Activated naive CD8-positive, alpha-beta T cell treated with anti-CD3 and anti-CD28 coated beads, Interleukin-2, amount 50 U/mL, for 24 hours (primary cell): ENCODE measurements around the gene KRTAP5-2.
"Not testable (repeated sequence)": the region's sequence is repeated elsewhere in the genome, so short reads cannot be mapped to it uniquely, and the experiment has no call there.

Experiments used
- ATAC-seq: fragments of 150-1000 bp; cut with Tn5 transposase; one replicate; pipeline ENCODE4 v1.10.0; 2021
- DNase-seq: peaks from one replicate; pipeline ENCODE4 v3.0.0; 2021
- H3K27ac Mint-ChIP-seq: one replicate; pipeline ENCODE4 v1.8.0; 2021; ENCODE audit warnings: mild to moderate bottlenecking, mixed read lengths
- H3K27me3 Mint-ChIP-seq: one replicate; pipeline ENCODE4 v1.8.0; 2021; ENCODE audit warnings: mixed read lengths
- H3K36me3 Mint-ChIP-seq: one replicate; pipeline ENCODE4 v1.8.0; 2021; ENCODE audit warnings: low read depth, mixed read lengths
- H3K4me1 Mint-ChIP-seq: one replicate; pipeline ENCODE4 v1.8.0; 2021; ENCODE audit warnings: mixed read lengths
- H3K4me3 Mint-ChIP-seq: one replicate; pipeline ENCODE4 v1.8.0; 2021; ENCODE audit warnings: mild to moderate bottlenecking, moderate library complexity, mixed read lengths
- H3K9me3 Mint-ChIP-seq: one replicate; pipeline ENCODE4 v1.8.0; 2021; ENCODE audit warnings: mixed read lengths

KRTAP5-2 gene, protein sequence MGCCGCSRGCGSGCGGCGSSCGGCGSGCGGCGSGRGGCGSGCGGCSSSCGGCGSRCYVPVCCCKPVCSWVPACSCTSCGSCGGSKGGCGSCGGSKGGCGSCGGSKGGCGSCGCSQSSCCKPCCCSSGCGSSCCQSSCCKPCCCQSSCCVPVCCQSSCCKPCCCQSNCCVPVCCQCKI

GRCh38 chr11:1597994-1598380 is at the start of gene KRTAP5-2:
Gene KRTAP5-2, minus strand, starts transcription at chr11:1598294. Its CDS starts 44 bp downstream, at chr11:1598250.
- Mint-ChIP-seq H3K4me1 (peaks cover 2% of the 10 kb centered on the region), H3K36me3 (no peaks in the 10 kb centered on the region), H3K27me3 (peaks cover 36% of the 10 kb centered on the region), H3K27ac (no peak within 1 kb of the TSS), H3K4me3 (no peak within 1 kb of the TSS), H3K9me3 (no peaks in the 10 kb centered on the region)
- DNase-seq (no peak), ATAC-seq (no peak)

- DNase-seq, H3K27me3 Mint-ChIP-seq, H3K4me1 Mint-ChIP-seq, H3K4me3 Mint-ChIP-seq, ATAC-seq, H3K27ac Mint-ChIP-seq, H3K9me3 Mint-ChIP-seq, H3K36me3 Mint-ChIP-seq: not testable (repeated sequence)
These were observed 48.4 kb upstream of the KRTAP5-2 start for GRCh38 chr11:1646540-1646939.

DNA sequence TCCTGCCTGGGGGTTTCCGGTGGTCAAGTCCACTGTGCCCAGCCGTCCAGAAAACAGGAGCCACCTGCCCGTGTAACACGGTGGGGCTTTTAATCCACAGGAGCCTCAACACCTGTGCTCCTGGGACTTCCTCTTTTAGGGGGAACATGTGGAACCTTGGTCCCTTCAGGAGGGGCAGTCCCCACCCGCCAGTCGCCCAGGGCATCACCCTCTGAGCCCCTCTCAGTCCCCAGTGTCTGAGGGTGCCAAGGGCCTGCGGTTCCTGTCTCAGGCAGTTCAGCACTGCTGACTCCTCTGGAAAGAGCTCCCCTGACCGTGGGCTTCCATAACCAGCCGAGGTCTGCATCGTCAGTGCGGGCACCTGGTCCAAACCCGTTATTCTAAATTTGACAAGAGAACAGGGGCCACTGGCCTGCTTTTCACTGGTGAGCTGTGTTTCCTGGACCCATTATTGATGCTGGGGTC is 47.3 kb upstream of the KRTAP5-2 start:
- ATAC-seq: no peak
- H3K4me1 Mint-ChIP-seq: no peaks in the 10 kb centered on the region
- DNase-seq: no peak
- no peaks in the 10 kb centered on the region for H3K36me3 Mint-ChIP-seq
- no peak overlapping the region for H3K4me3 Mint-ChIP-seq
- H3K27ac Mint-ChIP-seq: no peak overlapping the region
- H3K9me3 Mint-ChIP-seq: no peaks in the 10 kb centered on the region
- H3K27me3 Mint-ChIP-seq: peaks cover 7% of the 10 kb centered on the region

- no peaks in the 10 kb centered on the region for H3K36me3 Mint-ChIP-seq
- DNase-seq (no peak), ATAC-seq (no peak)
- no peak overlapping the region for H3K27ac Mint-ChIP-seq
- no peak overlapping the region for H3K4me3 Mint-ChIP-seq
- no peaks in the 10 kb centered on the region for H3K4me1 Mint-ChIP-seq
- no peaks in the 10 kb centered on the region for H3K9me3 Mint-ChIP-seq
- peaks cover 13% of the 10 kb centered on the region for H3K27me3 Mint-ChIP-seq
These were observed 46.7 kb upstream of the KRTAP5-2 start for GRCh38 chr11:1644601-1645356.

DNA sequence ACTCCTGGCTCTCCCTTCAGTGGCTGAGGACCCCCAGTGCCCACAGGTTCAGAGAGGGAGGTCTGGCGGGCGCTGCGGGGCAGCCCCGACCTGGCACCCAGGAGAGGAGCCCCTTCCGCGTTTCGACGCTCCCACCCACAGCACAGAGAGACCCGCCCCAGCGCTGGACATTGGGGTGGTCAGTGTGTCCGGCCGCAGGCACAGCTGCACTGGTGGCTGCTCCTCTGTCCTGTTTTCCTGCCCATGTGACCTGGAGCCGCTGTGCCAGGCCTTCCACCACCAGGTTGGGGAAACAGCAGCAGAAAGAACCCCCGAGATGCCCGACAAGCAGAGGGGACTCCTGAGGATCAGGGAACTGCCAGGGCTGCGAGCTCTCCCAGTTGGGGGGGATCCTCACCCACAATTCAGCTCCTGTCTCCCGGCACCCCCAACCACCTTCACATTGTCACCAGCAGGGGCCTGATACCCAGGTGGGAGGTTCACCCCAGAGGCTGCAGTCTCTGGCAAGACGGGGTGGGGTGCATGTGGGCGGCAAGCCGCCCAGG is 45.1 kb upstream of the KRTAP5-2 start:
- H3K9me3 Mint-ChIP-seq: no peaks in the 10 kb centered on the region
- no peak overlapping the region for H3K4me3 Mint-ChIP-seq
- DNase-seq (no peak), ATAC-seq (no peak)
- no peaks in the 10 kb centered on the region for H3K4me1 Mint-ChIP-seq
- H3K36me3 Mint-ChIP-seq: no peaks in the 10 kb centered on the region
- H3K27ac Mint-ChIP-seq: no peak overlapping the region
- peaks cover 20% of the 10 kb centered on the region for H3K27me3 Mint-ChIP-seq

DNA sequence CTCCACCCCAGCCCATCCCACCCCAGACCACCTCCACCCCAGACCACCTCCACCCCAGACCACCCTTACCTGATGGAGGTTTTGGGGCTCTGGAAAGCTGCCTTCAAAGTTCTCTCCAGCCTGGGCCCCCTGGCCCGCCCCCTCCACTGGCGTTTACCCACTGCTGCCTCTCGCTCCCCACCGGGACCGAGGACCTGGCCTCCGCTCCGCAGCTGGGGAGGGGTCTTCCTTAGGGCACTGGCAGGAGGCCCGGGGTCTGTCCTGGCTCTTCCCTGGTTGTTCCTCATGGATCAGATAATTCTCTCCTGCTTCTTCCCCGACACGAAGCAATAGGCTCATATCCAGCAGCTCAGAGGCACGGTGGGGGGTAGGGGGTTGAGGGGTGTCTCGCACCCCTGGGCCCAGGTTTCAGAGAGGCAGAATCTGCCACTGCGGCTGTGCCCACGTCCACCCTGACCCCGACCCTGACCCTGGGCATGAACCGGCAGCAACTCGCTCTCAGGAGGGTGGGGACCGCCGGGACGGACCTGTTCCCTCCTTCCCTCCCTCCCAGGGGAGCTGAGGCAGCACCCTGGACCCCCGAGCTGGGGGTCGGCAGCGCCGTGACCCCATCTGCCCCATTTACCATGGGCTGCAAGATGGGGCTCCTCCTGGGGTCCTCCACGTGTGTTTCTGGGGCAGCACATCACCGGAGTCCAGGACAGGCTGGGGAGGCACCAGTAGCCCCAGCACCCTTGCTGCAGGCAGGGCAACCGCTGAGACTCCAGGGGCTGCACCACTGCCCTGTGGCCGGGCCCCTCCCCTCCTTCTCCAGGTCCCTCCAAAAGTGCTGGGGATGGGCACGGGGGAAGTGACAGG is 44.4 kb upstream of the KRTAP5-2 start:
- DNase-seq: no peak
- Mint-ChIP-seq H3K9me3 (no peaks in the 10 kb centered on the region), H3K27me3 (peaks cover 20% of the 10 kb centered on the region), H3K4me1 (no peaks in the 10 kb centered on the region), H3K27ac (no peak overlapping the region), H3K4me3 (no peak overlapping the region), H3K36me3 (no peaks in the 10 kb centered on the region)
- ATAC-seq: no peak

DNA sequence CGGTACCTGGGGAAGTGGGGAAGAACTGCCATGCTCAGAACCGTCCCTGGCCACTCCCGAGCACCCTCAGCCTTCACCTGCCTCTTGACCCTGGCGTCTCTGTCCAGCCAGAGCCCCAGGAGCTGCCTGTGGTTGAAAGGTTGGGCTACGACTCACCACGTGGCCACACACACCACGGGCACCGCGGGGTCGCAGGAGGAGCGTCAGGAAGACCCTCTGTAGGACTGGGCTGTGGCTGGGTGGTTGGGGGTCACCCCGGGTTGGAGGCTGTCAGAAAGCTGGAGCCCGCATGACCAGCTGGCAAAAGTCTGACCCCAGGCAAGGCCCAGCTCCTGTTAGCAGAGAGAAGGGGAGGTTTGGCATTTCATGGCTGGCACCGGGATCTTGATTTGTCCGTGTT is 43.0 kb upstream of the KRTAP5-2 start:
- DNase-seq: no peak
- Mint-ChIP-seq H3K27ac (no peak overlapping the region), H3K9me3 (no peaks in the 10 kb centered on the region), H3K27me3 (peaks cover 20% of the 10 kb centered on the region), H3K36me3 (no peaks in the 10 kb centered on the region), H3K4me1 (no peaks in the 10 kb centered on the region), H3K4me3 (no peak overlapping the region)
- ATAC-seq: no peak

- no peak for ATAC-seq
- H3K4me1 Mint-ChIP-seq: no peaks in the 10 kb centered on the region
- no peak overlapping the region for H3K27ac Mint-ChIP-seq
- H3K4me3 Mint-ChIP-seq: no peak overlapping the region
- H3K27me3 Mint-ChIP-seq: peaks cover 20% of the 10 kb centered on the region
- no peaks in the 10 kb centered on the region for H3K9me3 Mint-ChIP-seq
- peak; percentile 47 for DNase-seq
- H3K36me3 Mint-ChIP-seq: no peaks in the 10 kb centered on the region
These were observed 42.2 kb upstream of the KRTAP5-2 start for GRCh38 chr11:1640076-1640946.

DNA sequence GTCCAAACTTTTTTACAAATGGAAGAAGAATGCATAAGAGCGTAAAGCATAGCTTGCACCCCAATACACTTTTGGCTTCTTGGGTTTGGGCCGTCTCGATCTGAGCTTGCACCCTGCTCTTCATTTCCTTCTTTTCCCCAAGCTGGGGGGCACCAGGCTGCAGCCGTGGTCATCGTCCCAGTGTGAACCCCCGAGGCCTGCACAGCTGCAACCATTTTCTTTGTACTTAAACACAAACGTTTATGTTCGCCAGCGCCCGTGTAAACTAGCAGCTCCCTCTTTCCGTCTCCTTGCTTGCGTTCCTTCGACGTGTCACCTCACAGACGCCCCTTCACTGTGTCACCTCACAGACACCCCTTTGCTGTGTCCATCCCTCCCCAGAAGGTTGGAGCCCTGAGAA is 41.6 kb upstream of the KRTAP5-2 start:
- no peaks in the 10 kb centered on the region for H3K9me3 Mint-ChIP-seq
- peaks cover 18% of the 10 kb centered on the region for H3K27me3 Mint-ChIP-seq
- H3K27ac Mint-ChIP-seq: no peak overlapping the region
- DNase-seq (no peak), ATAC-seq (no peak)
- no peak overlapping the region for H3K4me3 Mint-ChIP-seq
- no peaks in the 10 kb centered on the region for H3K36me3 Mint-ChIP-seq
- no peaks in the 10 kb centered on the region for H3K4me1 Mint-ChIP-seq

DNA sequence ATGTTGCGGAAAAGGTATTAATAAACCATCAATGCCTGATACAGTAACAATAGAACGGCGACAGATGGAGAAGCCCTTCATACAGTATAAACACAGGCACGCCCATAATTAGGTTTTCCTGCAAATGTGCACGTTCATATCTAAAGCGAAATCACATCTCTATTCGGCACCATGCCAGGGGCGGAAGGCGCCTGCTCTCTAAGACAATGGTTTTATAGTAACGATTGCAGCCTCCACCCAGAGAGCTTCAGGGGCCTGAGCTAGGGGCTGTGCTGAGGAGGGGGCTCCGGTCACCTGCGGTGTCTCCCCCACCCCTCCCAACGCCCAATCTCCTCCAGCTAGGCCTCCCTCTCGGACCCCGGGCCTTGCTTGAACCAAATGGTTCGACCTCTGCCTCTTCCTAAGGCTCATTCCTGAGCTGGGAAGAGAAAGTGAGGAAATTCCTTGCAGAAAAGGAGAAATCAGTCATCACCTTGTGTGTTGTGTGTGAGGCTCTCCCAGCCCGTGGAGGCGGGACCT is 41.1 kb upstream of the KRTAP5-2 start:
- peaks cover 17% of the 10 kb centered on the region for H3K27me3 Mint-ChIP-seq
- no peaks in the 10 kb centered on the region for H3K36me3 Mint-ChIP-seq
- H3K27ac Mint-ChIP-seq: no peak overlapping the region
- no peaks in the 10 kb centered on the region for H3K9me3 Mint-ChIP-seq
- H3K4me1 Mint-ChIP-seq: no peaks in the 10 kb centered on the region
- H3K4me3 Mint-ChIP-seq: no peak overlapping the region
- ATAC-seq (no peak), DNase-seq (no peak)

GRCh38 chr11:1638344-1638743 is 40.2 kb upstream of the KRTAP5-2 start:
- no peak for DNase-seq
- Mint-ChIP-seq H3K27me3 (peaks cover 16% of the 10 kb centered on the region), H3K4me1 (no peaks in the 10 kb centered on the region), H3K27ac (no peak overlapping the region), H3K4me3 (no peak overlapping the region), H3K36me3 (no peaks in the 10 kb centered on the region), H3K9me3 (no peaks in the 10 kb centered on the region)
- no peak for ATAC-seq

- ATAC-seq: no peak
- H3K9me3 Mint-ChIP-seq: no peaks in the 10 kb centered on the region
- peaks cover 21% of the 10 kb centered on the region for H3K27me3 Mint-ChIP-seq
- no peaks in the 10 kb centered on the region for H3K4me1 Mint-ChIP-seq
- no peak overlapping the region for H3K4me3 Mint-ChIP-seq
- H3K36me3 Mint-ChIP-seq: no peaks in the 10 kb centered on the region
- H3K27ac Mint-ChIP-seq: no peak overlapping the region
- DNase-seq: no peak
These were observed 39.5 kb upstream of the KRTAP5-2 start for GRCh38 chr11:1637628-1638027.

- ATAC-seq: no peak
- peaks cover 27% of the 10 kb centered on the region for H3K27me3 Mint-ChIP-seq
- no peaks in the 10 kb centered on the region for H3K9me3 Mint-ChIP-seq
- DNase-seq: no peak
- no peaks in the 10 kb centered on the region for H3K36me3 Mint-ChIP-seq
- no peaks in the 10 kb centered on the region for H3K4me1 Mint-ChIP-seq
- H3K4me3 Mint-ChIP-seq: no peak overlapping the region
- no peak overlapping the region for H3K27ac Mint-ChIP-seq
These were observed 38.3 kb upstream of the KRTAP5-2 start for GRCh38 chr11:1636291-1636950.
